OCI-LY7 (cell line): ENCODE data around the gene ANKS6. TPM values are rescaled to one million over a fixed set of nuclear protein-coding genes. Genes with fewer than 3 reads are reported as not detected.

Experiments used
- BruUV-seq: library from RNA; stranded (reverse); fragments of 400-500 nt; replicated peaks from 2 replicates; lab custom pipeline; 2021; lab: Mats Ljungman, UMichigan
- CTCF ChIA-PET: fragments of 300-600 bp; sonication (Branson Sonifier 250); formaldehyde crosslinking; loops from one replicate; lab custom pipeline; 2022; ENCODE audit warnings: antibody characterized with exemption; ENCODE audit not compliant: unreplicated experiment; lab: Charles Lee
- POLR2A ChIA-PET: fragments of 300-600 bp; sonication (Branson Sonifier 250); formaldehyde crosslinking; loops from one replicate; lab custom pipeline; 2022; ENCODE audit warnings: antibody characterized with exemption; lab: Charles Lee
- DNase-seq: peaks from one replicate; pipeline ENCODE4 v3.0.0-alpha.2; 2015; ENCODE audit warnings: low spot score
- H2AFZ ChIP-seq: fragments of 200-600 bp; sonication (generic), shearing (Covaris generic); 2 replicates; pipeline ENCODE4 v1.6.1; 2014; ENCODE audit warnings: mild to moderate bottlenecking, antibody characterized with exemption, low read length, moderate library complexity
- H3K27ac ChIP-seq: fragments of 200-600 bp; sonication (generic); 2 replicates; pipeline ENCODE4 v1.5.1; 2014; ENCODE audit warnings: mixed run types, low read depth, mild to moderate bottlenecking, moderate library complexity, low read length, inconsistent platforms; ENCODE audit not compliant: poor library complexity, severe bottlenecking
- H3K36me3 ChIP-seq: fragments of 200-600 bp; sonication (generic); 2 replicates; pipeline ENCODE4 v1.6.1; 2014; ENCODE audit warnings: mild to moderate bottlenecking, antibody characterized with exemption, low read length, moderate library complexity, mixed read lengths; ENCODE audit not compliant: insufficient read depth
- H3K4me1 ChIP-seq: fragments of 200-600 bp; sonication (generic); 2 replicates; pipeline ENCODE4 v1.5.1; 2014; ENCODE audit warnings: mild to moderate bottlenecking, low read length; ENCODE audit not compliant: insufficient read depth, poor library complexity, severe bottlenecking
- H3K4me2 ChIP-seq: fragments of 200-600 bp; sonication (generic); 2 replicates; pipeline ENCODE4 v1.6.1; 2014; ENCODE audit warnings: mild to moderate bottlenecking, low read length
- H3K4me3 ChIP-seq: fragments of 200-600 bp; sonication (generic); 2 replicates; pipeline ENCODE4 v1.5.1; 2014; ENCODE audit warnings: mild to moderate bottlenecking, low read depth, low read length; ENCODE audit not compliant: poor library complexity, severe bottlenecking
- H3K79me2 ChIP-seq: fragments of 200-600 bp; sonication (generic); 2 replicates; pipeline ENCODE4 v1.6.1; 2016; ENCODE audit warnings: low read depth, mild to moderate bottlenecking, low read length, moderate library complexity, mixed read lengths; ENCODE audit not compliant: insufficient read depth
- H3K9me2 ChIP-seq: fragments of 200-600 bp; sonication (generic); 2 replicates; pipeline ENCODE4 v1.6.1; 2016; ENCODE audit warnings: mild to moderate bottlenecking, low read length, mixed read lengths; ENCODE audit not compliant: insufficient read depth
- H3K9me3 ChIP-seq: fragments of 200-600 bp; sonication (generic); 2 replicates; pipeline ENCODE4 v1.6.1; 2014; ENCODE audit warnings: mild to moderate bottlenecking, mixed run types, low read length, mixed read lengths
- H4K20me1 ChIP-seq: fragments of 200-600 bp; sonication (generic); 2 replicates; pipeline ENCODE4 v1.6.1; 2014; ENCODE audit warnings: mild to moderate bottlenecking, antibody characterized with exemption, low read length, moderate library complexity, mixed read lengths; ENCODE audit not compliant: insufficient read depth
- CTCF ChIP-seq: fragments of 200-600 bp; sonication (generic); conservative IDR thresholded peaks from 2 replicates; pipeline ENCODE4 v1.5.1; 2014; ENCODE audit warnings: mild to moderate bottlenecking, antibody characterized with exemption, low read length, moderate library complexity, mixed read lengths
- EZH2phosphoT487 ChIP-seq: fragments of 200-600 bp; sonication (generic); IDR thresholded peaks from 2 replicates; pipeline ENCODE4 v1.6.1; 2018; ENCODE audit warnings: low read depth, borderline replicate concordance, mild to moderate bottlenecking, mixed run types, antibody characterized with exemption, low read length, moderate library complexity, mixed read lengths
- intact Hi-C: fragments of 100-400 bp; cut with micrococcal nuclease; formaldehyde crosslinking; loops from one replicate; pipeline ENCODE4 v1.10.0; 2022; ENCODE audit not compliant: unreplicated experiment
- total RNA-seq, 2 experiments: library from RNA; depleted of rRNA in 1 of 2; stranded (reverse); fragments of >200 nt in 1 of 2; shearing (Covaris generic) in 1 of 2; gene quantifications; 2 replicates each; pipeline ENCODE4 v1.2.3, GENCODE V29; 2014 to 2022

The ANKS6 gene
- total RNA-seq, 2 experiments from 2014 or later, result 22.2 to 28.5 TPM

GRCh38 chr9:98755006-98755618, 41.2 kb downstream of the ANKS6 start:
- no peaks in the 10 kb centered on the region for H3K36me3 ChIP-seq
- intact Hi-C loops, result no loop called here
- no peaks in the 10 kb centered on the region for H3K4me1 ChIP-seq
- H3K4me2 ChIP-seq, result no peak overlapping the region
- DNase-seq, result no peak
- no peak overlapping the region for H3K4me3 ChIP-seq
- no peak overlapping the region for H2AFZ ChIP-seq
- TF ChIP-seq EZH2phosphoT487, result no peak
- TF ChIP-seq CTCF, result no peak
- H3K9me2 ChIP-seq, result no peaks in the 10 kb centered on the region
- ChIA-PET CTCF (no interaction called here), POLR2A (interaction anchor here (1.0 kb wide), 1 partner anchor 97 kb away, joined by 3 read pairs; no protein-coding TSS in a partner anchor)
- no peaks in the 10 kb centered on the region for H4K20me1 ChIP-seq
- no peaks in the 10 kb centered on the region for H3K9me3 ChIP-seq
- H3K79me2 ChIP-seq, result no peaks in the 10 kb centered on the region
- no peak overlapping the region for H3K27ac ChIP-seq
- BruUV-seq, result no TSS peak

- ChIA-PET POLR2A (no interaction called here), CTCF (no interaction called here)
- H4K20me1 ChIP-seq, result no peaks in the 10 kb centered on the region
- no peak overlapping the region for H3K4me2 ChIP-seq
- H3K9me3 ChIP-seq, result no peaks in the 10 kb centered on the region
- DNase-seq, result no peak
- intact Hi-C loops, result no loop called here
- TF ChIP-seq CTCF, result no peak
- no peak for TF ChIP-seq EZH2phosphoT487
- no peak overlapping the region for H3K27ac ChIP-seq
- no peaks in the 10 kb centered on the region for H3K36me3 ChIP-seq
- H2AFZ ChIP-seq, result no peak overlapping the region
- no peaks in the 10 kb centered on the region for H3K9me2 ChIP-seq
- H3K4me3 ChIP-seq, result no peak overlapping the region
- no TSS peak for BruUV-seq
- no peaks in the 10 kb centered on the region for H3K4me1 ChIP-seq
- no peaks in the 10 kb centered on the region for H3K79me2 ChIP-seq
These were observed 45.1 kb downstream of the ANKS6 start for GRCh38 chr9:98751210-98751609.

- H3K9me2 ChIP-seq, result no peaks in the 10 kb centered on the region
- H4K20me1 ChIP-seq, result no peaks in the 10 kb centered on the region
- TF ChIP-seq EZH2phosphoT487 (no peak), CTCF (no peak)
- no peak overlapping the region for H3K27ac ChIP-seq
- no peak overlapping the region for H2AFZ ChIP-seq
- no TSS peak for BruUV-seq
- no peaks in the 10 kb centered on the region for H3K79me2 ChIP-seq
- H3K4me1 ChIP-seq, result no peaks in the 10 kb centered on the region
- CTCF ChIA-PET, result no interaction called here
- DNase-seq, result no peak
- no peaks in the 10 kb centered on the region for H3K36me3 ChIP-seq
- intact Hi-C loops, result no loop called here
- POLR2A ChIA-PET, result no interaction called here
- H3K9me3 ChIP-seq, result no peaks in the 10 kb centered on the region
- H3K4me3 ChIP-seq, result no peak overlapping the region
- no peak overlapping the region for H3K4me2 ChIP-seq
These were observed 45.8 kb downstream of the ANKS6 start for GRCh38 chr9:98750364-98751060.
